ENCODE measurements around the gene RANGRF. TPM values are rescaled to one million over a fixed set of nuclear protein-coding genes. Genes with fewer than 3 reads are reported as not detected.

RANGRF gene
- 35.9 and 45.9 TPM in 2 replicates for total RNA-seq

DNA sequence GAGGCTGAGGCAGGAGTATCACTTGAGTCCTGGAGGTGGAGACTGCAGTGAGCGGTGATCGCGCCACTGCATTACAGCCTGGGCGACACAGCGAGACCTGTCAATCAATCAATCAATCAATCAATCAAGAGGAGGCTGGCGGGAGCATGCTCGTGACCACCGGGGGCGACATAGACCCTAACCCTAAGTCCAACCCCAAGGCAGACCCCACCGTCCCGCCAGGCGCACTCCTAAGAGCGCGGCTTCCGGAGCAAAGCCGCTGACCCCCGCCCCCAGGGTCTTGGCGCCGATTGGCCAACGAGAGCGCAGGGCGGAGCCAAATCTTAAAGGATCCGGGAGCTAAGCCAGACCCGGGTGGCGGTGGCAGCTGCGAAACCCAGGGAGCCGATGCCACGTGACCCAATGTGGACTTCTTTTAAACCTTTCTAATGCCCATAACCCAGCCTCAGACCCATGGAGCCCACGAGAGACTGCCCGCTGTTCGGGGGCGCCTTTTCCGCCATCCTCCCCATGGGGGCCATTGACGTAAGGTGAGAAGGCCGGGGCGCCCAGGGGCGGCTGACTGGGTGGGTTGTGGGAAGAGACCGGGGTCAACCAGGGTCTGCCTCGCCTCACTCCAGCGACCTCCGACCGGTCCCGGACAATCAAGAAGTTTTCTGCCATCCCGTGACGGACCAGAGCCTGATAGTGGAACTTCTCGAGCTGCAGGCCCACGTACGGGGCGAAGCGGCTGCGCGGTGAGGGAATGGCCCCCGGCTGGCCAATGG, at the start of gene RANGRF:
Gene RANGRF, plus strand, starts transcription at position 335 of the 767 bp plus-strand sequence. Its CDS starts 119 bp downstream, at position 454.

GRCh38 chr17:8248751-8249607, 39.5 kb upstream of the RANGRF start, which contains the start of gene PFAS:
Gene PFAS (plus strand): TSS chr17:8249289. CDS start chr17:8253938, 4,649 bp downstream.

GRCh38 chr17:8339540-8339939, 51.1 kb downstream of the RANGRF start, which contains the start of gene ODF4:
Gene ODF4 (plus strand): TSS chr17:8339840. CDS start chr17:8340052, 212 bp downstream.

Other genes with a start within 250 kb of the RANGRF start
- not detected in 2 replicates for gene ALOX15B, start 249.6 kb upstream of the RANGRF start, total RNA-seq
- gene ALOX12B, start 201.0 kb upstream of the RANGRF start, total RNA-seq, result not detected in 2 replicates
- gene ALOXE3, start 170.2 kb upstream of the RANGRF start, total RNA-seq, result not detected in 2 replicates
- gene HES7, start 164.6 kb upstream of the RANGRF start, total RNA-seq, result 0.13 and 6.6 TPM in 2 replicates
- 14.5 and 20.3 TPM in 2 replicates for gene PER1, start 136.3 kb upstream of the RANGRF start, total RNA-seq
- 4.0 and 4.1 TPM in 2 replicates for gene VAMP2, start 125.7 kb upstream of the RANGRF start, total RNA-seq
- gene TMEM107, start 112.3 kb upstream of the RANGRF start, total RNA-seq, result 19.5 and 19.8 TPM in 2 replicates
- 9.8 and 12.1 TPM in 2 replicates for gene BORCS6, start 98.5 kb upstream of the RANGRF start, total RNA-seq
- gene AURKB, start 78.1 kb upstream of the RANGRF start, total RNA-seq, result 71.2 and 82.5 TPM in 2 replicates
- 14.9 and 18.7 TPM in 2 replicates for gene CTC1, start 40.6 kb upstream of the RANGRF start, total RNA-seq
- 47.8 and 49.5 TPM in 2 replicates for gene PFAS, start 39.4 kb upstream of the RANGRF start, total RNA-seq
- 1.7 and 2.5 TPM in 2 replicates for gene SLC25A35, start 6.7 kb downstream of the RANGRF start, total RNA-seq
- gene ARHGEF15, start 21.6 kb downstream of the RANGRF start, total RNA-seq, result 39.4 and 210 TPM in 2 replicates
- not detected in 2 replicates for gene ODF4, start 51.2 kb downstream of the RANGRF start, total RNA-seq
- gene RPL26, start 94.5 kb downstream of the RANGRF start, total RNA-seq, result 3,525 and 3,955 TPM in 2 replicates
- not detected in 2 replicates for gene RNF222, start 109.2 kb downstream of the RANGRF start, total RNA-seq
- 40.2 and 55.1 TPM in 2 replicates for gene NDEL1, start 147.2 kb downstream of the RANGRF start, total RNA-seq